ENCODE data around the gene CBFA2T3.

CBFA2T3 gene

GRCh38 chr16:88868974-88869672, 107.9 kb downstream of the CBFA2T3 start:
- no peak for TF ChIP-seq CTCF (IDR thresholded peaks at IDR 0.05; ENCODE audit: control insufficient read depth, insufficient read depth, low read depth, low read length, missing control alignments)
- DNase-seq (ENCODE audit: low read depth): no peak
- no peak overlapping the region for H3K4me3 ChIP-seq (ENCODE audit: control insufficient read depth, low read depth, low read length)

DNA sequence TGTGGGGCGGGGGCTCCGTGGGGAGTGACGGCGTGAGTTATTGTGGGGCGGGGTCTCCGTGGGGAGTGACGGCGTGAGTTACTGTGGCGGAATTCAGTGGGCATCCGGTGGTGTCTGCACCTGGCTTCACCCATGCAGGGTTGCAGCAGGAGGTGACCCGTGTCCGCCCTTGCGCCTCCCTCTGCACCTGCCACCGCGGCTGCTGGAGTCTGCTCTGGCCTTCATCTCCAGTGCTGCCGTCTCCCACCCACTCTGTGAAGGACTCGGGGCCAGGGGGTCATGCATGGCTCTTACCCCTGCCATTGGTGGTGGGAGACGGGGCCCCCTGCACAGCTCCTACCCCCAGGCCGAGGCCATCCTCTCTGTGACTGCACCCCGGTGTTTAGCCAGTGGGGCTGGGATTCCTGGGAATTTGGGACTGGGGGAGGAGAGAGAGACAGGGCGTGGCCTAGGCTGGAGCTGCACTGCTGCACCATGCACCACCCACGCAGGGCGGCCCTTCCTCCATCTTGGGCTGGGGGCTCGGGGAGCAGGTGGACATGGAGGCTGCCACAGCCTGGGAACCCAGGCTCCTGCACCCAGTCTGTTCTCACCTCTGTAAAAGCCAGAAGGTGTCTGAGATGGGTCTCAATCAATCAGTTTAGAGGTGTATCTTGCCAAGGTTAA, 109.3 kb downstream of the CBFA2T3 start:
- H3K4me3 ChIP-seq (ENCODE audit: control insufficient read depth, low read depth, low read length): no peak overlapping the region
- TF ChIP-seq CTCF (IDR thresholded peaks at IDR 0.05; ENCODE audit: control insufficient read depth, insufficient read depth, low read depth, low read length, missing control alignments): no peak
- no peak for DNase-seq (ENCODE audit: low read depth)

- no peak within 1 kb of the TSS for H3K4me3 ChIP-seq (ENCODE audit: control insufficient read depth, low read depth, low read length)
- no peak for TF ChIP-seq CTCF (IDR thresholded peaks at IDR 0.05; ENCODE audit: control insufficient read depth, insufficient read depth, low read depth, low read length, missing control alignments)
- DNase-seq (ENCODE audit: low read depth): no peak
These were observed 110.7 kb downstream of the CBFA2T3 start, which contains the start of gene PABPN1L for GRCh38 chr16:88866151-88866920. Gene PABPN1L (minus strand): TSS chr16:88866660. CDS start chr16:88866606, 54 bp downstream.

- H3K4me3 ChIP-seq (ENCODE audit: control insufficient read depth, low read depth, low read length): no peak overlapping the region
- DNase-seq (ENCODE audit: low read depth): no peak
- TF ChIP-seq CTCF (IDR thresholded peaks at IDR 0.05; ENCODE audit: control insufficient read depth, insufficient read depth, low read depth, low read length, missing control alignments): no peak
These were observed 111.3 kb downstream of the CBFA2T3 start for GRCh38 chr16:88865742-88866141.

- DNase-seq (ENCODE audit: low read depth): no peak
- no peak for TF ChIP-seq CTCF (IDR thresholded peaks at IDR 0.05; ENCODE audit: control insufficient read depth, insufficient read depth, low read depth, low read length, missing control alignments)
- H3K4me3 ChIP-seq (ENCODE audit: control insufficient read depth, low read depth, low read length): no peak overlapping the region
These were observed 111.7 kb downstream of the CBFA2T3 start for GRCh38 chr16:88865310-88865709.

GRCh38 chr16:88864521-88864920, 112.5 kb downstream of the CBFA2T3 start:
- no peak for DNase-seq (ENCODE audit: low read depth)
- TF ChIP-seq CTCF (IDR thresholded peaks at IDR 0.05; ENCODE audit: control insufficient read depth, insufficient read depth, low read depth, low read length, missing control alignments): no peak
- no peak overlapping the region for H3K4me3 ChIP-seq (ENCODE audit: control insufficient read depth, low read depth, low read length)
